Mucosa of descending colon (tissue), 3 donors: ENCODE data around the gene SUN3. TPM values are rescaled to one million over a fixed set of nuclear protein-coding genes. Genes with fewer than 3 reads are reported as not detected.

Experiments
- ATAC-seq: fragments of 200-7000 bp; cut with Tn5 transposase; one replicate; pipeline ENCODE4 v1.9.1; 2020; ENCODE audit warnings: mild to moderate bottlenecking, moderate library complexity
- DNase-seq, 3 donors: peaks; one replicate each; pipeline ENCODE4 v3.0.0-alpha.2; 2020
- H3K36me3 ChIP-seq: fragments of 200-600 bp; one replicate; pipeline ENCODE4 v1.8.0; 2021; ENCODE audit warnings: low read depth, mild to moderate bottlenecking
- H3K4me1 ChIP-seq: fragments of 200-600 bp; one replicate; pipeline ENCODE4 v1.8.0; 2021; ENCODE audit warnings: low read depth, mild to moderate bottlenecking
- H3K4me3 ChIP-seq: fragments of 200-600 bp; one replicate; pipeline ENCODE4 v1.8.0; 2021; ENCODE audit warnings: mild to moderate bottlenecking
- H3K9me3 ChIP-seq: fragments of 200-600 bp; one replicate; pipeline ENCODE4 v1.8.0; 2021; ENCODE audit warnings: mild to moderate bottlenecking
- intact Hi-C, 2 donors: fragments of 100-400 bp; cut with DNase I in 1 of 2; cut with micrococcal nuclease in 1 of 2; formaldehyde crosslinking; loops; one replicate each; pipeline versions ENCODE4 v1.11.0 to v1.11.1; 2022; cut with DNase I, micrococcal nuclease
- total RNA-seq, 3 donors: library from RNA; stranded (reverse); fragmentation: NEBNext Ultra II Directional in 2 of 3; extraction: Animal tissue kit (Norgen Biotek cat#: 25700) in 2 of 3; gene quantifications; one replicate each; pipeline versions ENCODE4 v1.2.1 to v1.2.4, GENCODE V29; 2021 to 2023
- TF ChIP-seq, protein P1 (sequence below): fragments of 200-600 bp; IDR thresholded peaks from one replicate; pipeline ENCODE4 v1.8.0; 2022; ENCODE audit warnings: antibody characterized with exemption, mild to moderate bottlenecking
- donor health status: DM: no; HTN: no; CAD: no; lungs with moderate emphysema.
- donor health status: DM: no; HTN: no; CAD: no.
- donor health status: DM: no; HTN: yes; CAD: no.

SUN3 gene
- total RNA-seq, 3 donors from 2014 or later, result 0.31 TPM; not detected in 2

- intact Hi-C loops, result no loop called here
- DNase-seq (no peak), ATAC-seq (no peak)
- H3K4me3 ChIP-seq, result no peak overlapping the region
- no peaks in the 10 kb centered on the region for H3K9me3 ChIP-seq
- TF ChIP-seq, protein P1, sequence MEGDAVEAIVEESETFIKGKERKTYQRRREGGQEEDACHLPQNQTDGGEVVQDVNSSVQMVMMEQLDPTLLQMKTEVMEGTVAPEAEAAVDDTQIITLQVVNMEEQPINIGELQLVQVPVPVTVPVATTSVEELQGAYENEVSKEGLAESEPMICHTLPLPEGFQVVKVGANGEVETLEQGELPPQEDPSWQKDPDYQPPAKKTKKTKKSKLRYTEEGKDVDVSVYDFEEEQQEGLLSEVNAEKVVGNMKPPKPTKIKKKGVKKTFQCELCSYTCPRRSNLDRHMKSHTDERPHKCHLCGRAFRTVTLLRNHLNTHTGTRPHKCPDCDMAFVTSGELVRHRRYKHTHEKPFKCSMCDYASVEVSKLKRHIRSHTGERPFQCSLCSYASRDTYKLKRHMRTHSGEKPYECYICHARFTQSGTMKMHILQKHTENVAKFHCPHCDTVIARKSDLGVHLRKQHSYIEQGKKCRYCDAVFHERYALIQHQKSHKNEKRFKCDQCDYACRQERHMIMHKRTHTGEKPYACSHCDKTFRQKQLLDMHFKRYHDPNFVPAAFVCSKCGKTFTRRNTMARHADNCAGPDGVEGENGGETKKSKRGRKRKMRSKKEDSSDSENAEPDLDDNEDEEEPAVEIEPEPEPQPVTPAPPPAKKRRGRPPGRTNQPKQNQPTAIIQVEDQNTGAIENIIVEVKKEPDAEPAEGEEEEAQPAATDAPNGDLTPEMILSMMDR, result no peak
- H3K36me3 ChIP-seq, result no peaks in the 10 kb centered on the region
- H3K4me1 ChIP-seq, result peaks cover 20% of the 10 kb centered on the region
Measured at GRCh38 chr7:47939425-47940036, 89.4 kb downstream of the SUN3 start.

DNA sequence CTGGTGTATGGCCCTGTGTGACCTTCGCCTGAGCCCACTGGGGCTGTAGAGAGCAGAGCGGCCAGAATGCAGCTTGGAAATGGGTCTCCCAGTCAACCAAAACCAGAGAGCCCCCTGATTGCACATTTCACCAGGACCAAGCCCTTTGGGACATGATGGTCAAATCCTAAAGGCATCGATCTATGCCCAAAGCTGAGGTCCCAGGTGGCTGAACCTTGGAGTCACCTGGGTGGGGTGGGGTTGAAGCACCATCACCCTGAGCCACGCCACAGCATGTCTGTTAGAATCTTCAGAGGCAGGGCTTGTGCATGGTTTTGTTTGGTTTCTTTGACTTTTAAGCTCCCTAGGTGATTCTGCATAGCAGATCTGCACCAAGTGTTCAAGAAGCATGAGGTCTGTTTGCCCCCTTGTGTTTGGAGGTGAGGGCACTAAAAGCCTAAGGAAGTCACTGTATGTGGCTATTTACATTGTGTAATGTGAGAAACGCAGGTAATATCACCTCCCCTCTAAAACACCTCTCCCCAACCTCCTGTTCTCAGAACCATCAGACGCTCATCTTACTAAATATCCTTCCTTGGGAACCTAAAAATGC is 90.2 kb downstream of the SUN3 start:
- Histone ChIP-seq H3K36me3 (no peaks in the 10 kb centered on the region), H3K4me3 (no peak overlapping the region), H3K4me1 (peaks cover 20% of the 10 kb centered on the region), H3K9me3 (no peaks in the 10 kb centered on the region)
- TF ChIP-seq, protein P1, result no peak
- intact Hi-C loops, result no loop called here
- DNase-seq (no peak), ATAC-seq (no peak)

- no peaks in the 10 kb centered on the region for H3K36me3 ChIP-seq
- TF ChIP-seq, protein P1, result no peak
- H3K9me3 ChIP-seq, result no peaks in the 10 kb centered on the region
- DNase-seq (no peak), ATAC-seq (no peak)
- peaks cover 20% of the 10 kb centered on the region for H3K4me1 ChIP-seq
- intact Hi-C loops, result no loop called here
- no peak overlapping the region for H3K4me3 ChIP-seq
Measured at GRCh38 chr7:47937711-47938573, 91.0 kb downstream of the SUN3 start.

Other genes with a start within 250 kb of the SUN3 start
- gene PKD1L1, start 80.6 kb downstream of the SUN3 start, total RNA-seq, result under 1 TPM; 0.60 to 0.95 (median 0.61) TPM
- gene HUS1, start 49.5 kb downstream of the SUN3 start, total RNA-seq, result 10 to 100 TPM; 44.8 to 53.7 (median 47.4) TPM
- gene C7orf57, start 6.4 kb upstream of the SUN3 start, total RNA-seq, result not detected
- gene UPP1, start 60.2 kb upstream of the SUN3 start, total RNA-seq, result 10 to 100 TPM; 30.7 to 63.6 (median 51.0) TPM
- 1 to 10 TPM in 2 of 3 donors, under 1 TPM in 1; 0.43 to 1.6 (median 1.1) TPM for gene ABCA13, start 142.4 kb upstream of the SUN3 start, total RNA-seq